Ascending aorta (tissue), 2 donors: ENCODE results near the gene LHFPL2. TPM values are rescaled to one million over a fixed set of nuclear protein-coding genes. Genes with fewer than 3 reads are reported as not detected.
A peak's percentile ranks its signal among the peaks of the same experiment; 100 is the strongest.

ENCODE experiments used
- DNase-seq, 2 donors: peaks; one replicate each; pipeline ENCODE4 v3.0.0-alpha.2; 2019; ENCODE audit warnings: low spot score in 2 of 2
- H3K27ac ChIP-seq, 2 donors: fragments of 200-600 bp; sonication (generic); one replicate each; pipeline ENCODE4 v1.5.1; 2016 to 2017; ENCODE audit warnings: mild to moderate bottlenecking in 1 of 2
- H3K27me3 ChIP-seq: fragments of 200-600 bp; sonication (generic); one replicate; pipeline ENCODE4 v1.5.1; 2017
- H3K36me3 ChIP-seq, 2 donors: fragments of 200-600 bp; sonication (generic); one replicate each; pipeline ENCODE4 v1.5.1; 2016
- H3K4me1 ChIP-seq, 2 donors: fragments of 200-600 bp; sonication (generic); one replicate each; pipeline ENCODE4 v1.5.1; 2016 to 2017; ENCODE audit warnings: mild to moderate bottlenecking in 1 of 2
- H3K4me3 ChIP-seq, 2 donors: fragments of 200-600 bp; sonication (generic); one replicate each; pipeline ENCODE4 v1.5.1; 2016 to 2017; ENCODE audit warnings: mild to moderate bottlenecking in 1 of 2
- H3K9me3 ChIP-seq, 2 donors: fragments of 200-600 bp; sonication (generic); one replicate each; pipeline ENCODE4 v1.5.1; 2016
- CTCF ChIP-seq, 3 experiments: fragments of 200-600 bp in 2 of 3; fragments of 450-650 bp in 1 of 3; sonication (generic) in 2 of 3; IDR thresholded peaks; one replicate each; pipeline ENCODE4 v1.5.1; 2016 to 2019; ENCODE audit warnings: antibody characterized with exemption in 3 of 3, mild to moderate bottlenecking in 1 of 3, moderate library complexity in 1 of 3
- intact Hi-C: fragments of 100-400 bp; cut with DNase I; formaldehyde crosslinking; loops from one replicate; pipeline ENCODE4 v1.15.1; 2023
- total RNA-seq: library from RNA; depleted of rRNA; stranded (reverse); fragments of >200 nt; gene quantifications from one replicate; pipeline ENCODE4 v1.1.0, GENCODE V29; 2016

The LHFPL2 gene
- total RNA-seq, 1 donor from 2014 or later, result 9.7 TPM

- Histone ChIP-seq H3K9me3 (no peaks in the 10 kb centered on the region), H3K36me3 (no peaks in the 10 kb centered on the region), H3K27ac (peak overlapping the region; percentile 80 to 88), H3K4me3 (no peak overlapping the region), H3K27me3 (no peaks in the 10 kb centered on the region), H3K4me1 (peaks cover 5 to 14% of the 10 kb centered on the region in 2 donors)
- TF ChIP-seq CTCF (IDR thresholded peaks at IDR 0.05), result no peak
- DNase-seq, result peak; percentile 53 to 90
- intact Hi-C loops, result no loop called here
Observed at GRCh38 chr5:78518365-78519197, 130.0 kb downstream of the LHFPL2 start.

- Histone ChIP-seq H3K36me3 (no peaks in the 10 kb centered on the region), H3K27ac (no peak overlapping the region), H3K27me3 (no peaks in the 10 kb centered on the region), H3K9me3 (no peaks in the 10 kb centered on the region), H3K4me3 (no peak overlapping the region), H3K4me1 (peaks cover 2 to 12% of the 10 kb centered on the region in 2 donors)
- intact Hi-C loops, result no loop called here
- DNase-seq, result no peak
- TF ChIP-seq CTCF (IDR thresholded peaks at IDR 0.05), result no peak
Observed at GRCh38 chr5:78515670-78516069, 132.9 kb downstream of the LHFPL2 start.

- H3K4me1 ChIP-seq, result peaks cover 2 to 15% of the 10 kb centered on the region in 2 donors
- H3K27ac ChIP-seq, result no peak overlapping the region
- intact Hi-C loops, result no loop called here
Observed at GRCh38 chr5:78514427-78515330, 133.9 kb downstream of the LHFPL2 start.

GRCh38 chr5:78513441-78513840, 135.1 kb downstream of the LHFPL2 start:
- intact Hi-C loops, result no loop called here
- H3K27ac ChIP-seq, result no peak overlapping the region
- no peaks in the 10 kb centered on the region for H3K36me3 ChIP-seq

More at GRCh38 chr5:78514427-78515330, 133.9 kb downstream of the LHFPL2 start:
- H3K27me3 ChIP-seq, result no peaks in the 10 kb centered on the region
- no peaks in the 10 kb centered on the region for H3K9me3 ChIP-seq
- DNase-seq, result no peak
- TF ChIP-seq CTCF (IDR thresholded peaks at IDR 0.05), result no peak
- no peak overlapping the region for H3K4me3 ChIP-seq
- H3K36me3 ChIP-seq, result no peaks in the 10 kb centered on the region

DNA sequence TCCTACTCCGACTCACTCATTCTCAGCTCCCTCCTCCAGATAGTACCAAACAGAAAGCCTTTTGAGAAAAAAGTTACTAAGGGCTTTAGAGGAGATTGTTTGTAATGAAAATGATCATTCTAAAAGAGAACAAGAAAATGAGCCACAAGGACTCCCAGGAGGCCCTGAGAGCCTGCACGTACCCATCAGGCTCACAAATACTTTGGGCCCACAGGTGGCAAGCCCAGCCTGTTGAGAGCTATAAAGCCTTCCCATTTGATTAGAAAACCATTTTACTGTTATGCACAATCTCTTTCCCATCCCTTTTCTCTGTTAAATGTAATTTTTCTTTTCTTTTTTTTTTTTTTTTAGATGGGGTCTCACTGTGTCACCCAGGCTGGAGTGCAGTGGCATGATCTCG, 136.1 kb downstream of the LHFPL2 start:
- Histone ChIP-seq H3K9me3 (no peaks in the 10 kb centered on the region), H3K27ac (no peak overlapping the region), H3K4me1 (peaks cover 0 to 7% of the 10 kb centered on the region in 2 donors), H3K27me3 (no peaks in the 10 kb centered on the region), H3K36me3 (no peaks in the 10 kb centered on the region), H3K4me3 (no peak overlapping the region)
- DNase-seq, result no peak
- TF ChIP-seq CTCF (IDR thresholded peaks at IDR 0.05), result no peak
- intact Hi-C loops, result no loop called here

More at GRCh38 chr5:78513441-78513840, 135.1 kb downstream of the LHFPL2 start:
- Histone ChIP-seq H3K4me3 (no peak overlapping the region), H3K4me1 (peaks cover 0 to 9% of the 10 kb centered on the region in 2 donors), H3K27me3 (no peaks in the 10 kb centered on the region), H3K9me3 (no peaks in the 10 kb centered on the region)
- no peak for TF ChIP-seq CTCF (IDR thresholded peaks at IDR 0.05)
- DNase-seq, result no peak
